HL-60/S4 treated with retinoic acid at 250 ng/mL for 4 days and 3 days (cell line): Measurements from ENCODE around the gene RHBDL1.

ENCODE experiments used
- in situ Hi-C: fragments of 300-500 bp; cut with MboI; formaldehyde crosslinking; loops from 2 replicates; pipeline ENCODE4 v1.7.0; 2022; ENCODE audit warnings: low sequenced_read_pairs

Gene RHBDL1

GRCh38 chr16:716200-716568, 40.7 kb downstream of the RHBDL1 start:
- in situ Hi-C loops = loop anchor here (25.0 kb wide), 1 partner anchor 346 kb away; the partner anchor contains the start of gene SSTR5

- in situ Hi-C loops = loop anchor here (25.0 kb wide), 1 partner anchor 345 kb away; the partner anchor contains the start of gene SSTR5
Measured at GRCh38 chr16:716768-717325, 41.4 kb downstream of the RHBDL1 start.

DNA sequence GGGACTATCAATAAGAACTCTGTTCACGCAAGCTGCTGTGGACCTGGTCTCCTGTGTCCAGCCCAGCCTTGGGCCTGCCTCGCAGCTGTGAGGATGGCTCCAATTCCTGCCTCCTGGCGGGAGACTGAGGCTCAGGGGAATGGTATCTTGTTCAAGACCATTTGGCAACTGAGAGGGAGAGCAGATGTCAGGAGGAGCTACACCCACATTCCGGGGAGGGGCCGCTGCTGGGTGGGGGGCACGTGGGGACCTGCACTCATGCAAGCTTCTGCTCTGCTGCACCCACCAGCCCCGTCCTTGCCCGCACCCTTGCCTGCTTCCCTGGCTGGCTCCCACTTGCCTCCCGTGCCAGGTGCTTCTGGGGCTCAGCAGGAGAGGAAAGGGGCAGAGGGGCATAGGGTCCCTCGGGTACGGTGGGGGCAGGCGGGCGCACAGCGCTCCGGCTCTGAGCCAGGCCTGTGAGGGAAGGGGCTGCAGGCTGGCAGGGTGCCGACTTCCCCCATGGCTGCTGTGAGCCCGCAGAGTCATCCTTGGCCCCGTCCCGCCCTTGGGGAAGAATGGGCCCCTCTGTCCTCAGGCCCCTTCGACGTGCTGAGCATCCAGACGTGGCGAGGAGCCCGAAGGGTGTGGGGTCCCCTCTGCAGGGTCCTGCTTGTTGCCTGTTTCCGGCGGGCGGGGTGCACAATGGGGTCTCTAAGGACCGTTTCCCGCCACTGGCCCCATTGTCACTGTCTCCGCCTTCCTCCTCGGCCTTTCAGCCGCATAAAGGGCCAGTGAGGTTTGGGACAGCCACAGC, 42.2 kb downstream of the RHBDL1 start:
- in situ Hi-C loops = loop anchor here (25.0 kb wide), 1 partner anchor 345 kb away; the partner anchor contains the start of gene SSTR5

DNA sequence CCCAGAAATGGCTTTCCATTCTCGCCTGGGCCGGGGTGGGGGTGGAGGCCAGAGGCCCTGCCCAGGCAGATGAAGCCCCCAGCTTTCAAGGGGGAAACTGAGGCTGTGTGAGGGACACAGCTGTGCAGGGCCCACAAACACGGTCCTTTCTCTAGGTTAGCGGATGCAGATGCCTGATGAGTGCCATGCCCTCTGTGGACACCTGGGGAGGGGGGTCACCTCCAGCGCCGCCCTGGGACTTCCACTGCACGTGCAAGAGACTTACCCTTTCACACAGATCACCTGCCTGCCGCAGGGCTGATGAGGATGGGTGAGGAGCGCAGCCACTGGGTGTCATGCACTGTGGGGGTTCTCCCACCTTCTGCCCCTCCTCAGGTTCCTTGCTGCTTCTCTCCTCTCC, 42.9 kb downstream of the RHBDL1 start:
- in situ Hi-C loops = loop anchor here (25.0 kb wide), 1 partner anchor 344 kb away; the partner anchor contains the start of gene SSTR5

DNA sequence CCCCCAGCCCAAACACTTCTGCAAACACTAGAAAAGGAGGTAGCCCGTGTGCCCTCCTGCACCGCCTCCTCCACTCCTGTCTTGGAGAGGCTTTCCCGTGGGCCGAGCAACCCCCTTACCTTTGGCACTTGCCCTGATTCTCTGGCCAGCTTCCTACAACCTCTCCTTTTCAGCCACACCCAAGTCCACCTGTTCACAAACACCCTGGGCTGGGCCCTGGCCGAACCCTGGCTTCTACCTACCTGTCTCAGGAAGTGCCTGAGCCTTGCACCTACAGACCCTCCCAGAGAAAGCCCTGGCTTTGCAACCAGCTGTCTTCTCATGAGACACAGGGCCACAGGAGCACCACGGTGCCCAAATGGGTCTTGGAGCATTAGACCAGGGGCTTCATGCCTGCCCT, 43.5 kb downstream of the RHBDL1 start:
- in situ Hi-C loops = loop anchor here (25.0 kb wide), 1 partner anchor 343 kb away; the partner anchor contains the start of gene SSTR5

GRCh38 chr16:719815-720446, 44.5 kb downstream of the RHBDL1 start:
- in situ Hi-C loops = loop anchor here (25.0 kb wide), 1 partner anchor 342 kb away; the partner anchor contains the start of gene SSTR5

DNA sequence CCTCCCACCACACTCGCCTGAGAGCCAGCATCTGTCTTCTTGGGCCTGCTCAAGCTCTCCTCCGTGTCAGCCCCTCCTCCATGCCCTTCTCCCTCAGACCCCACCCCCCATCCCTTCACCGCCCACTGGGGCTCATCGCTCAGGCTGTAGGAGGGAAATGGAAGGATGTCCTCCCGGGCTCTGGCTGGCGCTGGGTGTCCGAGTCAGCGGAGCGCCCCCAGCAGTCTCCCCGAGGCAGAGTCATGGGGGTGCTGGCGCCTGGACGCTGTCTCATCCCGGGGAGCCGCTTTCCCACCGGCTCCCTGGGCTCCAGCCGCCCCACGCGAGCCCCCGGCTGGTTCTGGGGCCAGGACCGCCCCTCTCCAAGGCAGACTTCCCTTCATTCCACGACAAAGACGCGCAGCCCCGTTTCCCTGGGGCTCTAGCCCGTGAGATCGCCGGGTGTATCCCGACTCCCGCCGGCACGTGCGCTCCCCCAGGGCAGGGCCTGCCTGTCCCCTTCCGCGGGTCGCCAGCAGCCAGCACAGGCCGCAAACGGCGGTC, 45.0 kb downstream of the RHBDL1 start:
- in situ Hi-C loops = loop anchor here (25.0 kb wide), 1 partner anchor 342 kb away; the partner anchor contains the start of gene SSTR5

GRCh38 chr16:720990-721764, 45.7 kb downstream of the RHBDL1 start, which contains the start of gene ANTKMT:
ANTKMT (plus strand) TSS chr16:721146; CDS start chr16:721275, 129 bp downstream.
- in situ Hi-C loops = loop anchor here (25.0 kb wide), 1 partner anchor 341 kb away; the partner anchor contains the start of gene SSTR5

- in situ Hi-C loops = loop anchor here (25.0 kb wide), 1 partner anchor 340 kb away; the partner anchor contains the start of gene SSTR5
Measured at GRCh38 chr16:721765-722540, 46.5 kb downstream of the RHBDL1 start.

DNA sequence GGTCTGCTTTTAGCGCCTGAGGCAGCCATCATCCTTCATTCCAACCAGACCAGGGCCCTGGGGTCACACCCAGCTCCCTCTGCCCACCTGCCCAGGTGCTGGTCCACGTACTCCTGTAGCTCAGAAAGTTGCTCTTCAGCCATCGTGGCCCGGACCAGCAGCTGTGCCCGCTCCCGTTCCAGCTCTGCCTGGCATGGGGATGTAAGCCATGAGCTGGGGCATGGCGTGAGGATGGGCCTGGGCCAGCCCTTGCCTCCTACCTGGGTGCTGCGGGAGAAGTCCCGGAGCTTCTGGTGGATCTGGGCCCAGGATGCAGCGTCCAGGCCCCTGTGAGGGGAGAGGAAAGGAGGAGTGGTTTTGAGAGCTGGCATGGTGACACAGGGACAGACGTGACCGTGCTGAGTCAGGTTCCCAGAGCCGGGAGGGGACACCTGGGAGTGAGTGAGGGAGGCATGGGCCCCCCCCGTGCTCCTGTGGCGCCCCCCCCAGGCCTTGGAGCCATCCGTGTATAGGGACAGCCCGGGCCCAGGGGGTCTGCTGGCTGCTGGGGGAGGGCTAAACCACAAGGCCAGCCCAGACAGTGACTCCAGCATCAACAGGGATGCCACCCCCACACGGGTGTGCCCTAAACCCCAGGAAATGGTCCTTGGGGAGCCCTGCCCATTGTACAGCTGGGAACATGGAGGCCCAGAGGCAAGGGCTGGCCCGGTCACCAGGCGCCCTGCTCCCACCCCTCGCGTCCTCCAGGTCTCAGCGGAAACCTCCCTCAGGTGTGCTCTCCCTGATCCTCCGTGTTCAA, 47.6 kb downstream of the RHBDL1 start:
- in situ Hi-C loops = loop anchor here (25.0 kb wide), 1 partner anchor 339 kb away; the partner anchor contains the start of gene SSTR5

GRCh38 chr16:723695-724094, 48.2 kb downstream of the RHBDL1 start:
- in situ Hi-C loops = loop anchor here (25.0 kb wide), 1 partner anchor 339 kb away; the partner anchor contains the start of gene SSTR5

- in situ Hi-C loops = loop anchor here (25.0 kb wide), 1 partner anchor 338 kb away; the partner anchor contains the start of gene SSTR5
Measured at GRCh38 chr16:724188-725040, 48.9 kb downstream of the RHBDL1 start.

GRCh38 chr16:725041-725376, 49.5 kb downstream of the RHBDL1 start:
- in situ Hi-C loops = no loop called here

DNA sequence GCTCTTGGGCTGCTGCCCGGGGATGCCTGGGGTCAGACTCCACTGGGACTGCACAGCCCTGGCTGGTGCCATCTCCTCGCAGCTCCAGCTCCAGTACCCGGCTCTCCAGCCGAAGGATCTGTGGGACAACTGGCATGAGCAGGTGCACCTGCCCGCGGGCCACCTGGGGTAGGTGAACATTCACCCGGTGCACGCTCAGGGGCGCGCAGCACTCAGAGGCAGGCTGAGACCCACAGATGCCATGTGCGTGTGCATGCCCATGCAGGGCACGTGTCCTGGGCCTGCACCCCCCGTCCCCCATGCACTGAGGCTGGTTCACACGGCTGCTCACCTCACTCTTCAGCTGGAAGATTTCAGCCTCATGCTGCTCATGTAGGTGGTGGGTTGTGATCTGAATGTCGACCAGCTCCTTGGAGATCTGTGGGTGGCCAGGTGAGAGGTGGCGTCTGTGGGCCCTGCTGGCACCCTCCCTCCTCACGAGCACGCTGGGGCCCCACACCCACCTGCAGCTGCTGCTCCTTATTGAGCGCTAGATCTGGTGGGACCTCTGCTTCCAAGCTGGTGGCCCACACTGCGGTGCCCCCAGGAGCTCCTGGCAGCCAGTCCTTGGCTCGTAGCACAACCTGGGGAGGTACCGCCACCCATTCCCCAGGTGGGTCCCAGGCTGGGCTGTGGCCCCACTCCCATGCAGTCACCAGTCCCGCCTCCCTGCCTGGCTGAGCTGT, 50.2 kb downstream of the RHBDL1 start:
- in situ Hi-C loops = no loop called here

DNA sequence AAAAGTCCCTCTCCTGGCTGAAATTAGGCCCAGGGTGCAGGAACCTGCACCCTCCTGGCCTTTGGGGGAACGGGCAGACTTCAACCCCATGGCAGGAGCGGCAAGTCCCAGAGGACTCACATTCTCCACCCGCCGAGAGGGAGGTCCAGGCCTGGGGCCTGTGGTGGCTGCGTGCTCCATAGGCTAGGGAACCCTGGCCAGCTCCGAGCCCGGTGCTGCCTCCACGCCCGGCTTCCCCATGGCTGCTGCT, 50.6 kb downstream of the RHBDL1 start:
- in situ Hi-C loops = no loop called here

- in situ Hi-C loops = no loop called here
Measured at GRCh38 chr16:726438-727290, 51.2 kb downstream of the RHBDL1 start, which contains the start of the genes CCDC78 and HAGHL. CCDC78 (minus strand) TSS chr16:726443; CDS start chr16:726367, 76 bp downstream. HAGHL (plus strand) TSS chr16:727106; CDS start chr16:727510, 404 bp downstream.
